ENCODE results near the gene FGFRL1.

FGFRL1 gene

GRCh38 chr4:1011022-1011665, at the start of gene FGFRL1:
TSS of gene FGFRL1 (plus strand) at chr4:1011626. CDS start at chr4:1012486, 860 bp downstream.
- DNase-seq, result no peak

- peak; percentile 28 for DNase-seq
Measured at GRCh38 chr4:962231-963208, 48.9 kb upstream of the FGFRL1 start.

- DNase-seq, result no peak
Measured at GRCh38 chr4:963276-964225, 47.9 kb upstream of the FGFRL1 start.

GRCh38 chr4:964346-965025, 46.9 kb upstream of the FGFRL1 start:
- DNase-seq, result no peak

GRCh38 chr4:965048-965765, 46.2 kb upstream of the FGFRL1 start:
- no peak for DNase-seq

GRCh38 chr4:965766-966134, 45.7 kb upstream of the FGFRL1 start:
- no peak for DNase-seq

GRCh38 chr4:966266-967112, 44.9 kb upstream of the FGFRL1 start:
- no peak for DNase-seq

- DNase-seq, result no peak
Measured at GRCh38 chr4:967113-968104, 44.0 kb upstream of the FGFRL1 start.

GRCh38 chr4:968221-968620, 43.2 kb upstream of the FGFRL1 start:
- no peak for DNase-seq

GRCh38 chr4:968621-969394, 42.6 kb upstream of the FGFRL1 start:
- no peak for DNase-seq

- no peak for DNase-seq
Measured at GRCh38 chr4:970046-970745, 41.2 kb upstream of the FGFRL1 start.

GRCh38 chr4:970854-971520, 40.4 kb upstream of the FGFRL1 start:
- DNase-seq, result no peak

- DNase-seq, result no peak
Measured at GRCh38 chr4:971666-972500, 39.5 kb upstream of the FGFRL1 start.

GRCh38 chr4:972651-973424, 38.6 kb upstream of the FGFRL1 start:
- DNase-seq, result no peak

Measured in NCI-H1092 (cell line).